GM12875 (cell line): ENCODE measurements around the gene MINDY3.

Experiments
- H3K4me3 ChIP-seq: one replicate; pipeline ENCODE4 v1.5.1; 2011; ENCODE audit warnings: low read depth, low read length, control low read depth
- CTCF ChIP-seq: IDR thresholded peaks from 2 replicates; pipeline ENCODE4 v1.5.1; 2011; ENCODE audit warnings: low read depth, mild to moderate bottlenecking, control low read depth, inconsistent platforms, low read length, moderate library complexity, borderline replicate concordance; ENCODE audit not compliant: insufficient read depth

Gene MINDY3

GRCh38 chr10:15743443-15743842 lies 116.9 kb downstream of the MINDY3 start:
- H3K4me3 ChIP-seq = no peak overlapping the region
- TF ChIP-seq CTCF = no peak

DNA sequence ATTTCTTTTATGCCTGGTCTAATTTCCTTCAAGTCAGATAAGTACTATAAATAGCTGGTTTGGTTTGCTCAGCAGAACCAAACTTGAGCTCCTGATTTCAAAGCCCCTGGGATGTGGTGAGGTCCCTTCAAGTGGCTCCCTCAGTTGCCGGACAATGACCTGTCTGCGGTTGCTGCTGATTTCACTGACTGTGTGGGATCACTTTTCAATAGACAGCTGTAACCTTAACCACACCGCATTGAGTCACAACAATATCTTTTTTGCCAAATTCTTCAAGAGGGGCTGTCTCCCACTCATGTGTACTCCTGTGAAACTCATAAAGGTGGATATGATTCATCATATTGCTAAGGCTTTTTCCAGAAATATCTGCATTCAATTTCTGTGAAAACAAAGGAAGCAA lies 117.5 kb downstream of the MINDY3 start:
- no peak overlapping the region for H3K4me3 ChIP-seq
- no peak for TF ChIP-seq CTCF

DNA sequence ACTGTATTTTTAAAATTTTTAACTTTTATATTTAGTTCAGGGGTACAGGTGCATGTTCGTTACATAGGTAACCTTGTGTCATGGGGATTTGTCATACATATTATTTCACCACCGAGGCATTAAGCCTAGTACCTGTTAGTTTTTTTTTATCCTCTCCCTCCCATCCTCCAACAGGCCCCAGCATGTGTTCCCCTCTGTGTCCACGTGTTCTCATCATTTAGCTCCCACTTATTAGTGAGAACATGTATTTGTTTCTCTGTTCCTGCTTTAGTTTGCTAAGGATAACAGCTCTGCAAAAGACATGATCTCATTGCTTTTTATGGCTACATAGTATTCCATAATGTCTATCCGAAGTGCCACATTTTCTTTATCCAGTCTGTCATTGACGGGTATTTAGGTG lies 118.2 kb downstream of the MINDY3 start:
- H3K4me3 ChIP-seq = no peak overlapping the region
- no peak for TF ChIP-seq CTCF

DNA sequence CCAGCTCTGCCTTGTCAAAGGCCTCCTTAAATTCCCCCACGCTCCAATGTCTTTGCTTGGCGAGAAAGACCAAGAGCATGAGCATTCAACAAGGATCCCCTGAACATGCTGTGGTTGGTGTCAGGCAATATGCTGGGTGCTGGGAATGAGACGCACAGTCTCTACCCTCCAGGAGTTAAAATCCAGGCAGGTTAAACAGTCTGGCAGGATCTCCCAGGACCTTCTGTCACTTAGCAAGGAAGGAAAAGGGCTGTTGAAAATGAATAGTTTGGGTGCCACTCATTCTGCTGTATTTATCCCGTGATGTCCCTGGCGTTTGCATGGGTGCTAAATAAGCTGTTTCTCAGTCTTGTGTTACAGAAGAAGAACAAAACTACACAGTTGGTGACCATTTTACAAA lies 118.7 kb downstream of the MINDY3 start:
- no peak for TF ChIP-seq CTCF
- no peak overlapping the region for H3K4me3 ChIP-seq

GRCh38 chr10:15740261-15740660 lies 120.0 kb downstream of the MINDY3 start:
- no peak overlapping the region for H3K4me3 ChIP-seq
- no peak for TF ChIP-seq CTCF

- TF ChIP-seq CTCF = no peak
Observed at GRCh38 chr10:15739254-15739970, 120.9 kb downstream of the MINDY3 start.

GRCh38 chr10:15738270-15738925 lies 121.9 kb downstream of the MINDY3 start:
- H3K4me3 ChIP-seq = no peak overlapping the region
- no peak for TF ChIP-seq CTCF

More at GRCh38 chr10:15739254-15739970, 120.9 kb downstream of the MINDY3 start:
- no peak overlapping the region for H3K4me3 ChIP-seq
